Right lung (tissue), 5 donors: ENCODE data around the gene AGO3. TPM values are rescaled to one million over a fixed set of nuclear protein-coding genes. Genes with fewer than 3 reads are reported as not detected.

ENCODE experiments used
- DNase-seq, 2 donors: peaks; one replicate each; pipeline ENCODE4 v3.0.0-alpha.2; 2013
- polyA plus RNA-seq, 5 donors: library from polyadenylated mRNA; unstranded; fragments of 120-200 nt; gene quantifications; one replicate each; pipeline versions ENCODE4 v1.2.1 to v1.2.3, GENCODE V29; 2013; ENCODE audit warnings: inconsistent platforms in 1 of 5, low replicate concordance in 1 of 5; ENCODE audit not compliant: insufficient read length in 5 of 5, insufficient read depth in 1 of 5

Gene AGO3
- polyA plus RNA-seq, 5 donors = 10.5 to 21.7 (median 20.5) TPM

DNA sequence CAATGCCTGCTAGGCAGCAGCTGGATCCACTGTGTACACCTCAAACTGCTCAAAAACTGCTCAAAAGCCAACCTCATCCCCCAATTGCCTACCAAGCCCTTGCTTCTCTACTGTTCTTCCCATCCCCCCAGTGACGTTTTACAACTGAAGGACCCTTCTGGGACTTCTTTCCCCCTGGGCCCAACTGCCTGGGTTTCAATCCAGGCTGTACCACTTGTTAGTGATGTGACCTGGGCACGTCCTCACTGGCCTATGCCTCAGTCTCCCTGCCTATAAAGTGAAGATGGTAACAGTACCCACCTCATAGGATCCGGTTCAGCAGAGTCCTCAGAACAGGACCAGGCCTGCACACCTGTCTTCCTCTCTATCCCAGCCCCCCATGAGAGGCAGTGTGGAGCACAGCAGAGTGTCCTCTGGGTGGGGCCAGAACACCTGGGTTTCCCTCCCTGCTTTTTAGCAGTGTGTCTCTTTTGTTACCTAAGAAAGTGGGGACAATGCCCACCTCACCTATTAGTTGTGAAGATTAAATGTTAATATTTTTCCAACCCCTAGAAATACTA is 151.1 kb downstream of the AGO3 start:
- no peak for DNase-seq

DNA sequence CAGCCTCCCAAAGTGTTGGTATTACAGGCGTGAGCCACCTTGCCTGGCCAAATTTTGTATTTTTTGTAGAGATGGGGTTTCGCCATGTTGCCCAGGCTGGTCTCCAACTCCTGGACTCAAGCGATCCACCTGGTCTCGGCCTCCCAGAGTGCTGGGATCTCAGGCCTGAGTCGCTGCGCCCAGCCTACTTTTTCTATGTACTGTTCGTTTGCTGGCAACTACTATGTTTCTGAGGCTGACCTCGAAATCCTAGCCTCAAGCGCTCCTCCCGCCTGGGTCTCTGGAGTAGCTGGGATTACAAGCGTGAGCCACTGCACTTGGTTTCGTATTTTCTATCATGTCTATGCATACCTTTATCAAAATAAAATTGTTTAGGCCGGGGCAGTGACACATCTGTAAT is 152.3 kb downstream of the AGO3 start:
- DNase-seq = no peak

DNA sequence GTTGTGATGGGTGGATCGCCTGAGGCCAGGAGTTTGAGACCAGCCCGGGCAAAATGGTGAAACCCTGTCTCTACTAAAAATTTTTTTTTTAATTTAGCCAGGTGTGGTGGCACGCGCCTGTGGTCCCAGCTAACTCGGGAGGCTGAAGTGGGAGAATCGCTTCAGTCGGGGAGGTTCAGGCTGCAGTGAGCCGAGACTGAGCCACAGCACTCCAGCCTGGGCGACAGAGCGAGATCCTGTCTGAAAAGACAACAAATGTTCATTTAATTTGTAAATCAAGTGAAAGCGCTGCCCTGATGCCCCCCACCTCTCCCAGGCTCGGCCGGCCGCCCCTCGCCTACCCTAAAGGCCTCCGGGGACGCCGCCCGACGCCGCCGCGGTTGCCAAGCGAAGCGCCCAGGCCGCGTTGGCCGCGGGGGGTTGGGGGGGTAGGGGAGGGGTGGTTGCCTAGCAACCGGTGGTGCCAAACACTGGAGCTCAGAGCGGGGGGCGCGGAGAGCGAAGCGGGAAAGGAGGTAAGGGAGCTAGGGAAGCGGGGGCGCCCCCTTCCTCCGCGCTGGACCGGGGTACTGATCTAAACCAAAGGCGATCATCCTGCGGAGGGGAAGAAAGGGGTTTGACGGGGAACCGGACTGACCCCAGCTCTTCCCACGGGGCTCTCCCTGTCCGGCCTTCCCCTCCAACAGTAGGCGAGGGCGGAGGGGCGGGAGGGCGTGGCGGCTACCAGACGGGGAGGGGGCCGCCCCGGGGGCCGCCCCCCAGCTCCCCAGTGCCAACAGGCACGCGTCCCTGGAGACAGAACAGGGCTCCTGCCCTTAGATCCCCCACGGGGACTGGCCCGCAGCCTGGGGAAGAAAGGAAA is 153.0 kb downstream of the AGO3 start, which contains the start of gene TEKT2:
Gene TEKT2 (plus strand): TSS at position 460 of the 862 bp plus-strand sequence. CDS start 828 bp downstream, outside the sequence.
- DNase-seq = peak; percentile 84 to 89

DNA sequence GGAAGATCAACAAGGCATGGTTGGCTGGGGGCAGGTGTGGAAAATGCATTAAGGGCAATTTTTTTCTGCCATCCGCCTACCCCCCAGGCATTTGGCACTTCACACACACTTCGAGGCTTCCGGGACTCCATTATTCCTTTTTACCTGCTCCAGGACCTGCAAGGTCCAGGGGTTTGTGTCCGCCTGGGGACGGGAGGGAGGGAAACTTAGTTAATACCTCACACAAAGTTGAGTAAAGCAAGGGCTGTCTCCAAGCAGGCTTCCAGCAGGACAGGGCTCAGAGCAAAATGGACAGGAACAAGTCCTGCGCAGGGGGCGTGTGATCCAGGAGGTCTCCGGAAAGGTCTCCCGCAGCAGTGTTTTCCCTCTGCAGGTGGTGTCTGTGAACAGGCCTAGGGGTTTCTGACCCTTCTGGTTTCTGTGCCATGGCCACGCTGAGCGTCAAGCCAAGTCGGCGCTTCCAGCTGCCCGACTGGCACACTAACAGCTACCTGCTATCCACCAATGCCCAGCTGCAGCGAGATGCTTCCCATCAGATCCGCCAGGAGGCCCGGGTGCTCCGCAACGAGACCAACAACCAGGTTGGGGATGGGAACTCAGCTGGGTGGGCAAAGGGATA is 153.7 kb downstream of the AGO3 start:
- no peak for DNase-seq

DNA sequence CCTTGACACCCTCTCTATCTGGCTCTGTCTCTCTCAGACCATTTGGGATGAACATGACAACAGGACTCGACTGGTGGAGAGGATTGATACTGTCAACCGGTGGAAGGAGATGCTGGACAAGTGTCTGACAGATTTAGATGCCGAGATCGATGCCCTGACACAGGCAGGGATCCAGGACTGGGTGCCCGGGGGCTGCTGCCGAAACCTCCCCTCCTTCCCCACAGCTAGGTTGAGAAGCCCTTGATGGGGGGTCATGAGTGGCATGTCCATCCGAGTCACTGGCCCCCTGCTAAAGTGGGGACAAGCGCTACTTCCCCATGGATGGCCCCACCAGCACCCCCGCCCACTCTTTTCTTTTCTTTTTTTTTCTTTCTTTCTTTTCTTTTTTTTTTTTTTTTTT is 154.2 kb downstream of the AGO3 start:
- DNase-seq = no peak

DNA sequence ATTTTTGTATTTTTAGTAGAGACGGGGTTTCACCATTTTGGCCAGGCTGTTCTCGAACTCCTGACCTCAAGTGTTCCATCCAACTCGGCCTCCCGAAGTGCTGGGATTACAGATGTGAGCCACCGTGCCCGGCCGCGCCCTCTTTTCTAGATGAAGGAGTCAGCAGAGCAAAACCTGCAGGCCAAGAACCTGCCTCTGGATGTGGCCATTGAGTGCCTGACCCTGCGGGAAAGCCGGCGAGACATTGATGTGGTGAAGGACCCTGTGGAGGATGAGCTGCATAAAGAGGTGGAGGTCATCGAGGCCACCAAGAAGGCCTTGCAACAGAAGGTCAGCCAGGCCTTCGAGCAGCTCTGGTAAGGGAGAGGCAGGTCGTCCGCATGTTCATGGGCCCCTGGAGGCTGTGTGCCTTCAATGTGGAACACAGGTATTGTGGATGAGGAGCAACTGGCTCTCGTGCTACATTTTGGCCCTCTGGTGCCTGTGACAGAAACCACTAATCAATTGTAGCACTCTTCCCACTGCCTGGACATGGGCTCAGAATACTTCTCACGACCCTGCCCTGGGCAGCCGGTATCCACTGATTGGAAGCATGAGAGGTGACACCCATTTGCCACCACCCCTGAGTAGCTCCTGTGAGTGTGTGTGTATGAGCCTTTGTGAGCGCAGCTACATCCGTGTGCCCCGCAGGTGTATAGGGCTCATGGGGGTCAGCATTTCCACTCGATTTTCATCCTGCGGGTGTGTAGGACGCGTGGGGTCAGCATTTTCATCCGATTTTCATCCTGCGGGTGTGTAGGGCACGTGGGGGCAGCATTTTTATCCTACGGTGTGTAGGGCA is 155.0 kb downstream of the AGO3 start:
- no peak for DNase-seq

DNA sequence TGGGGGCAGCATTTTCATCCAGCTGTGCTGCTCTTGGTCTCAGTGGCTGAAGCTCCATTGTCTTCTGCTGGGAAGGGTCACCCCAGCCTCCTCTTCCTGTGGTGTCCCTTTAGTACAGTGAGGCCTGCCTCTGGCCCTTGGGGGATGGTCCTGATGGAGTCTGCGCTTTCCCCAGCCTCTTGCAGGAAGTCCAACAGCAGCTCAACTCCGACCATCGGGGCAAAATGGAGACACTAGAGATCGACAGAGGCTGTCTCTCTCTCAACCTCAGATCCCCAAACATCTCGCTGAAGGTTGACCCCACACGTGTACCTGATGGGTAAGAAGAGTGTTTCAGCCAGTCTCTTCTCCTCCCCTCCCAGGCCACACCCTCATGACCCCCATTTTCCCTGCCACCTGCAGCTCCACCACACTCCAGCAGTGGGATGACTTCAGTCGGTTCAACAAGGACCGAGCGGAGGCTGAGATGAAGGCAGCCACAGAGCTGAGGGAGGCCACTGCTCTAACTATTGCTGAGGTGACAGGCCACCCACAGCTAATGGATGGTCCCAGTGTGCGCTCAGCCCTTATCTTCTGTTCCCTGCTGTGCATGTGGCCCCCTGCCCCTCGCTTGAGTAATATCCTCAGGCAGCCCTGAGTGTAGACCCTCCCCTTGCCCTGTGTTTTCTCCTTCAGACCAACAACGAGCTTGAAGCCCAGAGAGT is 155.8 kb downstream of the AGO3 start:
- DNase-seq = no peak

DNA sequence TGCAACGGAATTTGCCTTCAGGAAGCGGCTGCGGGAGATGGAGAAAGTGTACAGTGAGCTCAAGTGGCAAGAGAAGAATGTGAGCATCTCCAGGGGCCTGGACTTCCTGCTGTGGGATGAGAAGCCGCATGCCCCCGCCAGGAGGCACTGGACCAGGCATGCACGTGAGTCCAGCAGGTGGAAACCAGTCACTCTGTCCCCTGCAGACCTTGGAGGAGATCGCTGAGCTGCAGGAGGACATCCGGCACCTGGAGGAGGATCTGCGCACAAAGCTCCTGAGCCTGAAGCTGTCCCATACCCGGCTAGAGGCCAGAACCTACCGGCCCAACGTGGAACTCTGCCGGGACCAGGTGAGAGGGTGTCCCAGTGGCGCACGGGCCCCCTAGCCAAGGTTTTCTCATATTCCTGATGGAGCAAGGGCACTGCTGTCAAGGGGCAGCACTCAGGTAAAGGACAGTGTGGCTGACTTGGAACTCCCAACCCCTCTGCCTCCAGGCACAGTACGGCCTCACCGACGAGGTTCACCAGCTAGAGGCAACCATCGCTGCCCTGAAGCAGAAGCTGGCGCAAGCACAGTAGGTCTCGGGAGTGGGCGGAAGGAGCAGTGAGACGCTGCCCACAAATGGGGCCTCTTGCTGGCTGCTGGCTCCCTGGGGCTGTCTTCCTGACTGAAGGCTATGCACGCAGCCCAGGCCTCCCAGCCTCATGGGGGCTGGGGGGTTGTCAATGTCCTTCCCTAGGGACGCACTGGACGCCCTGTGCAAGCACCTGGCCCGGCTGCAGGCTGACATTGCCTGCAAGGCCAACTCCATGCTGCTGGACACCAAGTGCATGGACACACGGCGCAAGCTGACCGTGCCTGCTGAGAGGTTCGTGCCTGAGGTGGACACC is 156.6 kb downstream of the AGO3 start:
- DNase-seq = no peak

DNA sequence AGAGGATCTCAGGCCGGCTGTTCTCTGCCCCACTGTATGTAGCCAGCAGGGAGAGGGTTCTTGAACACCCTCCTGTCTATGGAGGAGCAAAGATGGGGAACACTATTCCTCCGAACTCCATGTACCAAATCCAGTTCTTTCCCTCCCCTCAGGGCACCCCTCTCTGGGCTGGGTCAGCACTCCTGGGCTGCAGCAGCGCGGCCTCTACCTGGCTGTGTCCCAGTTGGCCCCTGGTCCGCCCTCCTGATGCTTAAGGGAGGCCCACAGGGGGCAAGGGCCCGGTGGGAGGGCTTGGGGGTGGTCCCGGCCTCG is 157.3 kb downstream of the AGO3 start:
- no peak for DNase-seq

DNA sequence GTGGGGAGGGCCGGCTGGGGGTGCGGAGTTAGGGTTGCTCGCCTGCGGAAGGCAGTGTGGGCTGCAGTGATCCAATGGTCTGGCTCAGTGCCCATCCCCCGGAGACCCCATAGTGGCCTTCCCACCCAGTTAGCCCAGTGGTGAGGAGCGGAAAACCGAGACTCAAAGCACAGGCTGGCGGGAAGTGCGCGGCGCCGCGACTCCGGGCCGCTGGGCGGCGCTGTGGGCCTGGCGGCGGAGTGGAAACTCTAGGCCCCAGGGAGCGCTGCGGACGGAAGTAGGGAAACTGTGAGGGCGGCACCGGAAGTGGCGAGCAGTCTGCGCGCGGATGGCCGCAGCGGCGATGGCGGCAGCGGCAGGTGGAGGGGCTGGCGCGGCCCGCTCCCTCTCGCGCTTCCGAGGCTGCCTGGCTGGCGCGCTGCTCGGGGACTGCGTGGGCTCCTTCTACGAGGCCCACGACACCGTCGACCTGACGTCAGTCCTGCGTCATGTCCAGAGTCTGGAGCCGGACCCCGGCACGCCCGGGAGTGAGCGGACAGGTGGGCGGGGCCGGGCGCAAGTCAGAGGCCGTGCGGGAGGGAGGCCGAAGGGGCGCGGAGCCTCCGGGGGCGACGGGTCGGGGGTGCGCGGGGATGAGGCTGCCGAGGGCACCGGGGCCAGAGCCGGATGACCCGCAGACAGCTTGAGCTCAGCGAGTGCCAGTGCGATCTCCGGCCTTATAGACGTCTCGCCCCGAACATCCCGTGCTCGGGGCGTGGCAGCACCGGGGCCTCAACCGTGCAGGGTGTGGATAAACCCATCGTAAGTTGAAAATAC is 157.9 kb downstream of the AGO3 start, which contains the start of gene ADPRS:
Gene ADPRS (plus strand): TSS at position 316 of the 816 bp plus-strand sequence. CDS start 13 bp downstream, at position 329.
- DNase-seq = peak; percentile 88 to 89

DNA sequence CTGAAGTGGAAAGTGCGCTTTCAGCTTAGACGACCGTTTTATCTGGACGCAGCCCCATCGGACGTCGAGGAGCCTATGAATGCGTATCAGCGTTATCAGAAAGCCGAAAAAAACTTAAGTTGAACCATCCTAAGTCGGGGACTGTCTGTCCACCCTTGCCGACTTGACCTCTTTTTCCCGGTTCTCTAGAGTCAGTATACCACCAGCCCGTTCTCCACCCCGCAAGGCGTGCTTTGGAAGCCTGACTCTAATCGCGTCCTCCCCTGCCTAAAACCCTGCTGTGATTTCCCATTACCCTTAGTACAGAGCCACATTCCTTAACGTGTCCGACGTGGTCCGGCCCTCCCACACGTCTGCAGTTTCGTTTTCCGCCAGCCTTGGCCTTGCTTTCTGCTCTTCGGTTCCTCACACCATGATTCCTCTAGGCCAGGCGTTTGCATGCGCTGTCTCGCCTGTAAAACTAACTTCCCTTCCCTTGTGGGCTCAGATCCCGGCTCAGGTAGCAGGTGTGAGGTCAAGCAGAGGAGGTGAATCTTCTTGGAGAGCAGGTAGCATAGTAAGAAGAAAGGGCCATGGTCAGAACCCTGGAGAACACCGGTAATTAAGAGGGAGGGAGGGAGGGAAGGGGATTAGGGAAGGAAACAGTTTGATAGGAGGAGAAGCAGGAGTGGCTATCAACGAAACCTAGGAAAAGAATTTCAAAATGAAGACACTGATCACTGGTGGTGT is 158.7 kb downstream of the AGO3 start:
- no peak for DNase-seq

DNA sequence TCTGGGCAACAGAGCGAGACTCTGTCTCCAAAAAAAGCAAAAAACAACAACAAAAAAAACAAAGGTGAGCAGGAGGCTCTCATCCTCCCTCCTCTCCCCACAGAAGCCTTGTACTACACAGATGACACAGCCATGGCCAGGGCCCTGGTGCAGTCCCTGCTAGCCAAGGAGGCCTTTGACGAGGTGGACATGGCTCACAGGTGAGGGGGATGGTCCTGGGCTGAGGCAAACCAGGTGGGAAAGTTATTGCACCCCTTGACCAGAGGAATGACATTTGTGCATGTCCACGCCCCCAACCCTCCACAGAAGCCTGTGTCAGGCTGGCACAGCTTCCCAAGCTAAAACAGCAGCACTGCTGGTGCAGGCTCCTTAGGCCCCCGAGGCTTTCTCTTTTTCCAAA is 160.2 kb downstream of the AGO3 start:
- no peak for DNase-seq

DNA sequence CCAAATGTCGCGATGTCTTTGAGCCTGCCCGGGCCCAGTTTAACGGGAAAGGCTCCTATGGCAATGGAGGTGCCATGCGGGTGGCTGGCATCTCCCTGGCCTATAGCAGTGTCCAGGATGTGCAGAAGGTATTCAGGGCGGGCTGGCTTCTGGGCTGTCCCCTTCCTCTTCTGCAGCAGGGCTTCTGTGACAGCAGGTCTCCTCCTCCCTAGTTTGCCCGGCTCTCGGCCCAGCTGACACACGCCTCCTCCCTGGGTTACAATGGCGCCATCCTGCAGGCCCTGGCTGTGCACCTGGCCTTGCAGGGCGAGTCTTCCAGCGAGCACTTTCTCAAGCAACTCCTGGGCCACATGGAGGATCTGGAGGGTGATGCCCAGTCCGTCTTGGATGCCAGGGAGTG is 160.8 kb downstream of the AGO3 start:
- DNase-seq = no peak

DNA sequence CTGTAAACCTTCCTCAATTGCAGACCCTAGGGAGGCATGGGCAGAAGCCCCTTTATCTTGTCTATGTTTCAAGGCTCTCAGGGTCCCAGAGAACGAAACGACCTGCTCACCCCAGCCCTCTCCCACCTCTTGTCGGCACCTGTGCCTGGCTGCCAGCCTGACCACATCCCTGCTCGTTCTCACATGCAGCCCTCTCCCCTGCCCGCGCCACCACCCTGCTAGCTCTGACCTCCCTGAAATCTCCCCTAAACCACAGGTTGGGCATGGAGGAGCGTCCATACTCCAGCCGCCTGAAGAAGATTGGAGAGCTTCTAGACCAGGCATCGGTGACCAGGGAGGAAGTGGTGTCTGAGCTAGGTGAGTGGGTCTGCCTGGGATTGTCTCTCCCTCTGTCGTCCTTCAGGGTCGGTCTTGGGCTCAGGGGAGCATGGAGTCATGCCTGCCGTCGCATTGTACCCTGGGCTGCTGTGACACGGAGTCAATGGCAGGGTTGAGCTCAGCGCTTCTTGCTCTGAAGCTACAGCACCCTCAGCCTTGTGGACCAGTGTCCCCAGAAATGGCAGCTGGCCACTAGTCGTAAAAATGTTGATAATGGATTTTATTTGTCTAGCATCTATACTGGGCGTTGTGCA is 161.4 kb downstream of the AGO3 start:
- DNase-seq = no peak

DNA sequence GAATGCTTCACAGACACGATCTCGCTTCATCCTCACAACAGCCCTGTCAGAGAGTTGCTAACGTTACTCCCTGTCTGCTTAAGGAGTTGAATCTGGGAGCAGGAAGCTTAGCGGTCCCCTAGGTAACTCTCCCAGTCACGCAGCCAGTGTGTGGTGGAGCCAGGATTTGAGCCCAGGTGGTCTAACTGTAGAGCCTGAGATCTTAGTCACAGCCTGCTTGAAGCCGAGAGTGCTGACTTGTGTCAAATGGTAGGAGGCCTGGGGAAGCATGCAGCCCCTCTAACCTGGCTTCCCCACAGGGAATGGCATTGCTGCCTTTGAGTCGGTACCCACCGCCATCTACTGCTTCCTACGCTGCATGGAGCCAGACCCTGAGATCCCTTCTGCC is 161.9 kb downstream of the AGO3 start:
- no peak for DNase-seq

DNA sequence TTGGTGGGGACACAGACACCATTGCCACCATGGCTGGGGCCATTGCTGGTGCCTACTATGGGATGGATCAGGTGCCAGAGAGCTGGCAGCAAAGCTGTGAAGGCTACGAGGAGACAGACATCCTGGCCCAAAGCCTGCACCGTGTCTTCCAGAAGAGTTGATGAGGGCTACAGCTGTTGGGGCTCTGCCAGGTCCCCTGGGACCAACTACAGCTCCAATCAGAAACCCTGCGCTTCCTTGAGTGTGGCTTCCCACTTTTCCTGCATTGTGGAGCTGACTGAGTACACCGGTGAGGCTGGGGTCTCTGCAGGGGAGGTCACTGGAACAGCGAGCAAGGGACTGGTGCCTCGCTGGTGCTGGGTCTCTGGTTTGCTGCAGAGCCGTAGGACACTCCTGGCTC is 162.3 kb downstream of the AGO3 start:
- no peak for DNase-seq

DNA sequence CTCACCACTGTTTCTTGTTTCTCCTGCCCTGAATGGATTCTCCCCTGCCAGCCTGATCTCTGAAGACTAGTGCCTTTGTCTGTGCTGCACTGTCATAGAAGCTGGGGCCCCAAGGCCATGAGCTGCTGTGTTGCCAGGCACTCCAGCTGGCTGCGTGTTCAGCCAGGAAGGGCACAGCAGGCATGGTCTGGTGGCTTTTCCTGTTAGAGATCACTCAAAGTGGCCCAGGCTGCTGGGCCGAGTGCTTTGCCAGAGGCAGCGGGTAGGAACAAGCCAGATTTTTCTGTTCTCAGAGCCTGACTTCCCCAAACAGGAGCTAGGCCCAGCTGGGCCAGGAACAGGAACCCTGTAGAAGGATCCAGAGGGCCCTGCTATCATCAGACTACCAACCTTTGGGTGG is 163.0 kb downstream of the AGO3 start:
- no peak for DNase-seq

DNA sequence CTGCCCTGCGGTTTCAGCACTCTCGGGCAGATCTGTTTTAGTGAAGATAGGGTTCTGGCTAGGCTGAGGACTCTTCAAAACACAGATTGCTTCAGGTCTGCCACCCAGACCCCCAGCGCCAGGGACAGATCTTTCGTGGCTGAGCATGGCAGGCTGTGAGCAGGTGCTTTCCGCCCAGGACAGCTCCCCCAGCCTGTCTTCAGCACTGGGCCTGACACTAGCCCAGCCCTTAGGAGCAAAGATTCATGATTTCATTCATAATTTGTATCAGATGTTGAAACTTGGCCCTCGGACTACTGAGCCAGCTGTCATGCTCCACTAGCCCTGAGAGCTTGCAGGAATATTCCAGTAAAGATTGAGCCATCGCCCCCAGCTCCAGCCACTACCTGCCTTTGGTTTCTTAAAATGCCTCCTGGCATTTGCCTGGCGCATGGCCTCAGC is 163.7 kb downstream of the AGO3 start:
- no peak for DNase-seq
